Measurements from ENCODE around the gene CCDC50. TPM values are rescaled to one million over a fixed set of nuclear protein-coding genes. Genes with fewer than 3 reads are reported as not detected.

Gene CCDC50
- total RNA-seq, 1 donor from 2014 or later: 63.5 TPM

DNA sequence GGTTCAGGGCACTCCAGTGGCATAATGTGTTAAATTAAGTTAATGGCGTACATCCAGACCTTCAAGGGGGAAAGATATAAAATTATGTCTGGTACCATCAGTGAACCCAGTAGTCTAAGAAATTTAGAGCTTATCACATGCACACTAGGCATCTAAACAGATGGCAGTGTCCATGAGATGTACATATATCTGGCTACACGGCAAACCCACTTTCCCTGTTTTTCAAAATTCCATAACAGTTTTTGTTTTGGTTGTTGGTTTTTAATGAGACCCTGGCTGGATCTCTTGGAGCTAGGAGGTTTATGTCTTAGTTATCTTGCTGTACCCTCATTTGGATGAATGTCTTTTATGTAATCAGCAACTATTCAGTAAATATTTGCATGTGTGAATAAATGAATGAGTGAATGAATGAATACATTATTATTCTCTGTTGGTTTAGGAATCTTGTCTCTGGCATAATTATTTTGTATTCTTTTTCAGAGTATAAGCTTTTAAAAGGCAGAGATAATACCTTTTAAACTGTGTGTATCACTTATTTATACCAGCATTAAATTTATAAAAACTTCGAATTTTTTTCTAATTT is 4.2 kb downstream of the CCDC50 start:
- H3K27me3 Mint-ChIP-seq (ENCODE audit: unreplicated experiment): peaks cover 19% of the 10 kb centered on the region
- no peak overlapping the region for H3K27ac Mint-ChIP-seq (ENCODE audit: unreplicated experiment)
- peaks cover 4% of the 10 kb centered on the region for H3K36me3 Mint-ChIP-seq (ENCODE audit: low read depth, unreplicated experiment)
- H3K4me3 Mint-ChIP-seq (ENCODE audit: unreplicated experiment): no peak overlapping the region
- TF ChIP-seq, protein P1, sequence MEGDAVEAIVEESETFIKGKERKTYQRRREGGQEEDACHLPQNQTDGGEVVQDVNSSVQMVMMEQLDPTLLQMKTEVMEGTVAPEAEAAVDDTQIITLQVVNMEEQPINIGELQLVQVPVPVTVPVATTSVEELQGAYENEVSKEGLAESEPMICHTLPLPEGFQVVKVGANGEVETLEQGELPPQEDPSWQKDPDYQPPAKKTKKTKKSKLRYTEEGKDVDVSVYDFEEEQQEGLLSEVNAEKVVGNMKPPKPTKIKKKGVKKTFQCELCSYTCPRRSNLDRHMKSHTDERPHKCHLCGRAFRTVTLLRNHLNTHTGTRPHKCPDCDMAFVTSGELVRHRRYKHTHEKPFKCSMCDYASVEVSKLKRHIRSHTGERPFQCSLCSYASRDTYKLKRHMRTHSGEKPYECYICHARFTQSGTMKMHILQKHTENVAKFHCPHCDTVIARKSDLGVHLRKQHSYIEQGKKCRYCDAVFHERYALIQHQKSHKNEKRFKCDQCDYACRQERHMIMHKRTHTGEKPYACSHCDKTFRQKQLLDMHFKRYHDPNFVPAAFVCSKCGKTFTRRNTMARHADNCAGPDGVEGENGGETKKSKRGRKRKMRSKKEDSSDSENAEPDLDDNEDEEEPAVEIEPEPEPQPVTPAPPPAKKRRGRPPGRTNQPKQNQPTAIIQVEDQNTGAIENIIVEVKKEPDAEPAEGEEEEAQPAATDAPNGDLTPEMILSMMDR (IDR thresholded peaks at IDR 0.05; ENCODE audit: unreplicated experiment): no peak
- DNase-seq (ENCODE audit: low spot score): no peak
- peaks cover 53% of the 10 kb centered on the region for H3K4me1 Mint-ChIP-seq (ENCODE audit: unreplicated experiment)
- no peaks in the 10 kb centered on the region for H3K9me3 Mint-ChIP-seq (ENCODE audit: unreplicated experiment)

GRCh38 chr3:191334346-191334893 is 5.2 kb downstream of the CCDC50 start:
- Mint-ChIP-seq H3K9me3 (ENCODE audit: unreplicated experiment) (no peaks in the 10 kb centered on the region), H3K36me3 (ENCODE audit: low read depth, unreplicated experiment) (no peaks in the 10 kb centered on the region), H3K27me3 (ENCODE audit: unreplicated experiment) (peaks cover 14% of the 10 kb centered on the region), H3K27ac (ENCODE audit: unreplicated experiment) (no peak overlapping the region), H3K4me3 (ENCODE audit: unreplicated experiment) (no peak overlapping the region), H3K4me1 (ENCODE audit: unreplicated experiment) (peaks cover 55% of the 10 kb centered on the region)
- no peak for DNase-seq (ENCODE audit: low spot score)
- TF ChIP-seq, protein P1 (IDR thresholded peaks at IDR 0.05; ENCODE audit: unreplicated experiment): no peak

DNA sequence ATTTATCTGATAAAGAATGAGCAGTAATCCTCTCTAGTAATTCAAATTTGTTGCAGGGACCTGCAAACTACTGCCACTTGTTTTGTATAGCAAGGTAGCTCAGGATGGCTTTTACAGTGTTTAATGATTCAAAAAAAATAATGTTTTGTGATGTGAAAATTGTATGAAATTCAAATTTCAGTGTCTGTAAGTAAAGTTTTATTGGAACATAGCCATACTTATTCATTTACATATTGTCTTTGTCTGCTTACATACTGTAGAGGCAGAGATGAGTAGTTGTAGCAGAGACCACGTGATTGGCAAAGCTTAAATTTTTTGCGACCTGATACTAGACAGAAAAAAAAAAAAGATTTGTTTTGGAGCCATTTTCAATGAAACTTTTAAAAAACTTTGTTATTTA is 7.6 kb downstream of the CCDC50 start:
- no peaks in the 10 kb centered on the region for H3K36me3 Mint-ChIP-seq (ENCODE audit: low read depth, unreplicated experiment)
- DNase-seq (ENCODE audit: low spot score): no peak
- H3K27me3 Mint-ChIP-seq (ENCODE audit: unreplicated experiment): no peaks in the 10 kb centered on the region
- TF ChIP-seq, protein P1 (IDR thresholded peaks at IDR 0.05; ENCODE audit: unreplicated experiment): no peak
- H3K27ac Mint-ChIP-seq (ENCODE audit: unreplicated experiment): no peak overlapping the region
- peaks cover 38% of the 10 kb centered on the region for H3K4me1 Mint-ChIP-seq (ENCODE audit: unreplicated experiment)
- H3K4me3 Mint-ChIP-seq (ENCODE audit: unreplicated experiment): no peak overlapping the region
- H3K9me3 Mint-ChIP-seq (ENCODE audit: unreplicated experiment): no peaks in the 10 kb centered on the region

GRCh38 chr3:191338177-191338488 is 8.9 kb downstream of the CCDC50 start:
- DNase-seq (ENCODE audit: low spot score): no peak
- Mint-ChIP-seq H3K27ac (ENCODE audit: unreplicated experiment) (no peak overlapping the region), H3K4me3 (ENCODE audit: unreplicated experiment) (no peak overlapping the region), H3K27me3 (ENCODE audit: unreplicated experiment) (no peaks in the 10 kb centered on the region), H3K36me3 (ENCODE audit: low read depth, unreplicated experiment) (no peaks in the 10 kb centered on the region), H3K9me3 (ENCODE audit: unreplicated experiment) (no peaks in the 10 kb centered on the region), H3K4me1 (ENCODE audit: unreplicated experiment) (peaks cover 28% of the 10 kb centered on the region)
- TF ChIP-seq, protein P1 (IDR thresholded peaks at IDR 0.05; ENCODE audit: unreplicated experiment): no peak

DNA sequence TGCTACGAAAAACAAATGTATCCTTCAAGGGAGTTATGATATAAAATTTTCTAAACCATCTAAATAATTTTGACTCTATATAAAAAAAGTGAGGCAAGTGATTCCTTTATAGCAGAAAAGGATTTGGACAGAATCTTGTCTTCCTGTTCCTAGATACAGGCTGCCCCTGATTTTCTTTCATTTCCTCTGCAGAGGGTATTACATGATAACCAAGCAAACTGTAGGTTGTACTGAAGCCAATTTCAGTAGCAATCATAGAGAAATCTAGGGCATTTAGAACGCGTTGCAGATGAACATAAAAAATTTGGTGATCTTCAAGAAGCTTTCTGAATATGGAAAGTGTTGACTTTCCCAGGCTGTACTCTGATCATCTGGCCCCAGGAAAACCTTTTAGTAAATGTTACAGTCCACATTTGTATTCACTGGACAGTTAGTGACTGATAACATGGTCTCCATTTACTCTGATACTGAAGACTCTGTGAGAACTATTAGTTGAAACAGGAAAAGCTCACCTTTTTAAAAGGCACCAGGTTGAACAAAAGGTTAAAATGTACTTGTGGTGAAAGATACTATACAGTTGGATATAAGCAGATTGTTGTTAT is 10.2 kb downstream of the CCDC50 start:
- H3K9me3 Mint-ChIP-seq (ENCODE audit: unreplicated experiment): no peaks in the 10 kb centered on the region
- H3K36me3 Mint-ChIP-seq (ENCODE audit: low read depth, unreplicated experiment): no peaks in the 10 kb centered on the region
- no peak overlapping the region for H3K27ac Mint-ChIP-seq (ENCODE audit: unreplicated experiment)
- no peak overlapping the region for H3K4me3 Mint-ChIP-seq (ENCODE audit: unreplicated experiment)
- H3K27me3 Mint-ChIP-seq (ENCODE audit: unreplicated experiment): no peaks in the 10 kb centered on the region
- DNase-seq (ENCODE audit: low spot score): no peak
- TF ChIP-seq, protein P1 (IDR thresholded peaks at IDR 0.05; ENCODE audit: unreplicated experiment): no peak
- H3K4me1 Mint-ChIP-seq (ENCODE audit: unreplicated experiment): peaks cover 25% of the 10 kb centered on the region
